IMR-90 (cell line): ENCODE measurements around the gene PRKN. TPM values are rescaled to one million over a fixed set of nuclear protein-coding genes. Genes with fewer than 3 reads are reported as not detected.

Source experiments
- ATAC-seq: fragments of 200-7000 bp; cut with Tn5 transposase; 2 replicates; pipeline ENCODE4 v1.9.1; 2020; ENCODE audit warnings: low read depth, mild to moderate bottlenecking, moderate library complexity
- BruUV-seq: library from RNA; stranded (reverse); fragments of 400-500 nt; replicated peaks from 2 replicates; lab custom pipeline; 2021; lab: Mats Ljungman, UMichigan
- CTCF ChIA-PET: fragments of 300-600 bp; formaldehyde crosslinking; extraction: SDS; loops from one replicate; lab custom pipeline; 2021; ENCODE audit warnings: antibody characterized with exemption; lab: Yijun Ruan, JAX
- POLR2A ChIA-PET: fragments of 300-600 bp; sonication (Branson Sonifier 250); formaldehyde crosslinking; loops from one replicate; lab custom pipeline; 2022; ENCODE audit warnings: antibody characterized with exemption; ENCODE audit not compliant: unreplicated experiment; lab: Charles Lee
- DNase-seq: peaks from one replicate; pipeline ENCODE4 v3.0.0; 2013
- H2AFZ ChIP-seq: replicated peaks from 2 replicates; pipeline ENCODE3; 2013; ENCODE audit warnings: low read length, mild to moderate bottlenecking; ENCODE audit not compliant: poor library complexity
- H2AK5ac ChIP-seq: 2 replicates; pipeline ENCODE4 v1.6.1; 2013; ENCODE audit warnings: low read depth, low read length, inconsistent platforms
- H2AK9ac ChIP-seq: replicated peaks from 2 replicates; pipeline ENCODE3; 2013; ENCODE audit warnings: mild to moderate bottlenecking, low read depth, low read length, moderate library complexity; ENCODE audit not compliant: poor library complexity
- H2BK120ac ChIP-seq: 2 replicates; pipeline ENCODE4 v1.6.1; 2013; ENCODE audit warnings: low read depth, low read length, inconsistent platforms
- H2BK15ac ChIP-seq: 3 replicates; pipeline ENCODE4 v1.6.1; 2013; ENCODE audit warnings: low read depth, low read length, inconsistent platforms
- H2BK20ac ChIP-seq: 2 replicates; pipeline ENCODE4 v1.6.1; 2013; ENCODE audit warnings: low read depth, mild to moderate bottlenecking, inconsistent platforms, low read length, moderate library complexity
- H2BK5ac ChIP-seq: 2 replicates; pipeline ENCODE4 v1.6.1; 2013; ENCODE audit warnings: mild to moderate bottlenecking, low read depth, low read length, inconsistent platforms; ENCODE audit not compliant: poor library complexity, severe bottlenecking
- H3K14ac ChIP-seq: replicated peaks from 2 replicates; pipeline ENCODE4 v1.6.1; 2013; ENCODE audit warnings: low read depth, low read length, inconsistent platforms
- H3K18ac ChIP-seq: 2 replicates; pipeline ENCODE4 v1.6.1; 2013; ENCODE audit warnings: low read depth, low read length, control low read depth
- H3K23ac ChIP-seq: 2 replicates; pipeline ENCODE4 v1.6.1; 2013; ENCODE audit warnings: low read depth, low read length, inconsistent platforms
- H3K27ac ChIP-seq: 2 replicates; pipeline ENCODE4 v1.5.1; 2013; ENCODE audit warnings: mild to moderate bottlenecking, control low read depth, low read length; ENCODE audit not compliant: insufficient read depth
- H3K27me3 ChIP-seq: 2 replicates; pipeline ENCODE4 v1.6.1; 2013; ENCODE audit warnings: low read length; ENCODE audit not compliant: control insufficient read depth, insufficient read depth
- H3K36me3 ChIP-seq: 2 replicates; pipeline ENCODE4 v1.6.1; 2013; ENCODE audit warnings: low read length, mixed read lengths; ENCODE audit not compliant: control insufficient read depth, insufficient read depth
- H3K4ac ChIP-seq: 2 replicates; pipeline ENCODE4 v1.6.1; 2013; ENCODE audit warnings: low read depth, low read length, inconsistent platforms
- H3K4me1 ChIP-seq: 2 replicates; pipeline ENCODE4 v1.6.1; 2013; ENCODE audit warnings: low read length, mixed read lengths; ENCODE audit not compliant: control insufficient read depth, insufficient read depth
- H3K4me2 ChIP-seq: 2 replicates; pipeline ENCODE4 v1.6.1; 2013; ENCODE audit warnings: low read depth, mild to moderate bottlenecking, control low read depth, low read length, moderate library complexity
- H3K4me3 ChIP-seq: 2 replicates; pipeline ENCODE4 v1.5.1; 2013; ENCODE audit warnings: low read depth, mild to moderate bottlenecking, control low read depth, low read length, moderate library complexity; ENCODE audit not compliant: insufficient read depth
- H3K56ac ChIP-seq: 2 replicates; pipeline ENCODE4 v1.6.1; 2013; ENCODE audit warnings: low read length, inconsistent platforms; ENCODE audit not compliant: insufficient read depth; ENCODE audit errors: extremely low read depth
- H3K79me1 ChIP-seq, 2 experiments: 2 replicates each; pipeline ENCODE4 v1.6.1; 2013; ENCODE audit warnings: low read length in 2 of 2, inconsistent platforms in 1 of 2, low read depth in 1 of 2
- H3K9ac ChIP-seq: 2 replicates; pipeline ENCODE4 v1.6.1; 2013; ENCODE audit warnings: low read depth, low read length, control low read depth
- H3K9me1 ChIP-seq: 2 replicates; pipeline ENCODE4 v1.6.1; 2013; ENCODE audit warnings: low read length, inconsistent platforms; ENCODE audit not compliant: insufficient read depth
- H3K9me3 ChIP-seq: 2 replicates; pipeline ENCODE4 v1.6.1; 2013; ENCODE audit warnings: low read length; ENCODE audit not compliant: control insufficient read depth, insufficient read depth
- H4K20me1 ChIP-seq: 2 replicates; pipeline ENCODE4 v1.6.1; 2013; ENCODE audit warnings: low read length, inconsistent platforms; ENCODE audit not compliant: insufficient read depth
- H4K5ac ChIP-seq: 2 replicates; pipeline ENCODE4 v1.6.1; 2013; ENCODE audit warnings: mild to moderate bottlenecking, low read depth, low read length, control low read depth
- H4K8ac ChIP-seq, 2 experiments: 2 replicates each; pipeline ENCODE4 v1.6.1; 2013; ENCODE audit warnings: low read depth in 2 of 2, low read length in 2 of 2, control low read depth in 1 of 2, inconsistent platforms in 1 of 2
- H4K91ac ChIP-seq: 2 replicates; pipeline ENCODE4 v1.6.1; 2013; ENCODE audit warnings: low read depth, low read length, inconsistent platforms; ENCODE audit not compliant: insufficient read depth
- CEBPB ChIP-seq: IDR thresholded peaks from 2 replicates; pipeline ENCODE4 v1.6.1; 2012; ENCODE audit warnings: low read depth, low read length, improper control_type of control experiment
- FOS ChIP-seq: fragments of 150-350 bp; IDR thresholded peaks from 2 replicates; pipeline ENCODE4 v1.6.1; 2016; ENCODE audit warnings: low read depth, low read length
- MAFK ChIP-seq: IDR thresholded peaks from 2 replicates; pipeline ENCODE4 v1.6.1; 2012; ENCODE audit warnings: low read depth, low read length, improper control_type of control experiment
- MAZ ChIP-seq: IDR thresholded peaks from 2 replicates; pipeline ENCODE4 v1.6.1; 2012; ENCODE audit warnings: low read depth, mild to moderate bottlenecking, low read length, improper control_type of control experiment, moderate library complexity, borderline replicate concordance
- MXI1 ChIP-seq: IDR thresholded peaks from 2 replicates; pipeline ENCODE4 v1.6.1; 2012; ENCODE audit warnings: low read depth, mild to moderate bottlenecking, low read length, moderate library complexity, borderline replicate concordance
- NFE2L2 ChIP-seq: fragments of 150-350 bp; IDR thresholded peaks from 2 replicates; pipeline ENCODE4 v1.6.1; 2016; ENCODE audit warnings: low read depth, mild to moderate bottlenecking, low read length
- POLR2A ChIP-seq: IDR thresholded peaks from 2 replicates; pipeline ENCODE4 v1.6.1; 2012; ENCODE audit warnings: mild to moderate bottlenecking, low read depth, low read length
- RCOR1 ChIP-seq: IDR thresholded peaks from 2 replicates; pipeline ENCODE4 v1.6.1; 2012; ENCODE audit warnings: mild to moderate bottlenecking, low read length, improper control_type of control experiment; ENCODE audit not compliant: insufficient replicate concordance
- RFX5 ChIP-seq: IDR thresholded peaks from 2 replicates; pipeline ENCODE4 v1.8.0; 2012; ENCODE audit warnings: low read depth, mild to moderate bottlenecking, low read length, moderate library complexity
- WGBS, 2 experiments: methylation state at CpG; one replicate each; pipeline versions ENCODE4 v1.1.5 to v1.1.7; 2013; ENCODE audit warnings: missing lambda C conversion rate in 2 of 2; ENCODE audit not compliant: insufficient read length in 1 of 2; ENCODE audit errors: extremely low coverage in 2 of 2; 5-methylcytosine and 5-hydroxymethylcytosine counted together
- dilution Hi-C: fragments of 300-500 bp; cut with HindIII; formaldehyde crosslinking; loops from one replicate; pipeline ENCODE4 v1.14.3; 2018; ENCODE audit warnings: low sequenced_read_pairs; ENCODE audit not compliant: unreplicated experiment
- in situ Hi-C: fragments of 300-500 bp; cut with MboI; formaldehyde crosslinking; loops from 3 replicates; pipeline ENCODE4 v1.14.3; 2019; ENCODE audit warnings: low sequenced_read_pairs, inconsistent platforms, mixed read lengths
- intact Hi-C: fragments of 100-400 bp; cut with micrococcal nuclease; formaldehyde crosslinking; loops from 2 replicates; pipeline ENCODE4 v1.10.0; 2022
- polyA plus RNA-seq, 3 experiments: library from polyadenylated mRNA; depleted of rRNA; stranded (reverse); fragments of >200 nt; gene quantifications; 2 replicates each; pipeline ENCODE4 v1.2.3, GENCODE V29; 2012; ENCODE audit warnings: low replicate concordance in 1 of 3
- total RNA-seq: library from RNA; depleted of rRNA; stranded (reverse); fragments of >200 nt; gene quantifications from 2 replicates; pipeline ENCODE4 v1.2.3, GENCODE V29; 2012
- TF ChIP-seq, protein P1 (sequence below): conservative IDR thresholded peaks from 2 replicates; pipeline ENCODE4 v1.5.1; 2012; ENCODE audit warnings: mild to moderate bottlenecking, low read depth, low read length, improper control_type of control experiment

Gene PRKN
- total and polyA plus RNA-seq, 2 of the 4 experiments (the other 2 are of a cell fraction), result 0.15 to 0.18 TPM

- 88% methylated on average over 1 of the region's 8 CpGs; no CpG with 5 or more reads in 1 of the 2 experiments for WGBS, 2 experiments
- H2BK20ac ChIP-seq, result no peak overlapping the region
- no peaks in the 10 kb centered on the region for H3K79me1 ChIP-seq
- no peaks in the 10 kb centered on the region for H3K4me1 ChIP-seq
- ChIA-PET POLR2A (no interaction called here), CTCF (no interaction called here)
- H4K5ac ChIP-seq, result no peak overlapping the region
- H3K9ac ChIP-seq, result no peak overlapping the region
- H3K27me3 ChIP-seq, result no peaks in the 10 kb centered on the region
- intact Hi-C loops (no loop called here), in situ Hi-C loops (loop anchor here (5.0 to 25.0 kb wide), 3 partner anchors 96 to 2011 kb away; partner anchors contain the start of genes PACRG, PRKN and QKI), dilution Hi-C loops (no loop called here)
- no peak overlapping the region for H3K4ac ChIP-seq
- H4K20me1 ChIP-seq, result no peaks in the 10 kb centered on the region
- H3K23ac ChIP-seq, result no peak overlapping the region
- H3K9me1 ChIP-seq, result no peaks in the 10 kb centered on the region
- no peak overlapping the region for H3K56ac ChIP-seq
- no peak overlapping the region for H4K91ac ChIP-seq
- H3K4me3 ChIP-seq, result no peak overlapping the region
- DNase-seq, result no peak
- no peak overlapping the region for H2BK120ac ChIP-seq
- no TSS peak for BruUV-seq
- H2AK5ac ChIP-seq, result no peak overlapping the region
- no peak overlapping the region for H3K14ac ChIP-seq
- no peak overlapping the region for H2AFZ ChIP-seq
- H3K9me3 ChIP-seq, result peaks cover 8% of the 10 kb centered on the region; the same call in 1 of the 2 replicates
- no peak overlapping the region for H2BK5ac ChIP-seq
- no peak overlapping the region for H3K18ac ChIP-seq
- H3K4me2 ChIP-seq, result no peak overlapping the region
- H2AK9ac ChIP-seq, result no peak overlapping the region
- ATAC-seq, result no peak
- H3K27ac ChIP-seq, result no peak overlapping the region
- no peak overlapping the region for H4K8ac ChIP-seq
- TF ChIP-seq RFX5 (no peak), MAZ (no peak), MAFK (no peak), NFE2L2 (no peak), POLR2A (no peak), FOS (no peak), CEBPB (no peak), RCOR1 (no peak), MXI1 (no peak)
- TF ChIP-seq, protein P1, sequence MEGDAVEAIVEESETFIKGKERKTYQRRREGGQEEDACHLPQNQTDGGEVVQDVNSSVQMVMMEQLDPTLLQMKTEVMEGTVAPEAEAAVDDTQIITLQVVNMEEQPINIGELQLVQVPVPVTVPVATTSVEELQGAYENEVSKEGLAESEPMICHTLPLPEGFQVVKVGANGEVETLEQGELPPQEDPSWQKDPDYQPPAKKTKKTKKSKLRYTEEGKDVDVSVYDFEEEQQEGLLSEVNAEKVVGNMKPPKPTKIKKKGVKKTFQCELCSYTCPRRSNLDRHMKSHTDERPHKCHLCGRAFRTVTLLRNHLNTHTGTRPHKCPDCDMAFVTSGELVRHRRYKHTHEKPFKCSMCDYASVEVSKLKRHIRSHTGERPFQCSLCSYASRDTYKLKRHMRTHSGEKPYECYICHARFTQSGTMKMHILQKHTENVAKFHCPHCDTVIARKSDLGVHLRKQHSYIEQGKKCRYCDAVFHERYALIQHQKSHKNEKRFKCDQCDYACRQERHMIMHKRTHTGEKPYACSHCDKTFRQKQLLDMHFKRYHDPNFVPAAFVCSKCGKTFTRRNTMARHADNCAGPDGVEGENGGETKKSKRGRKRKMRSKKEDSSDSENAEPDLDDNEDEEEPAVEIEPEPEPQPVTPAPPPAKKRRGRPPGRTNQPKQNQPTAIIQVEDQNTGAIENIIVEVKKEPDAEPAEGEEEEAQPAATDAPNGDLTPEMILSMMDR, result no peak
- H3K36me3 ChIP-seq, result no peaks in the 10 kb centered on the region
- no peak overlapping the region for H2BK15ac ChIP-seq
Measured at GRCh38 chr6:161401587-161402309, 1325.8 kb downstream of the PRKN start.
